Astrocyte (in vitro differentiated cells and primary cell): ENCODE results near the gene CMTM4. TPM values are rescaled to one million over a fixed set of nuclear protein-coding genes. Genes with fewer than 3 reads are reported as not detected.

Experiments
- DNase-seq: peaks from one replicate; pipeline ENCODE4 v3.0.0-alpha.2; 2010; ENCODE audit warnings: low read depth
- FAIRE-seq: peaks from 2 replicates; lab custom pipeline; 2011; peaks lifted over from hg19 to GRCh38; lab: Jason Lieb, UNC
- H2AFZ ChIP-seq: 2 replicates; pipeline ENCODE4 v1.6.0; 2012; ENCODE audit warnings: low read depth, low read length, inconsistent platforms
- H3K27ac ChIP-seq: 2 replicates; pipeline ENCODE4 v1.5.1; 2011; ENCODE audit warnings: low read depth, low read length, inconsistent platforms
- H3K27me3 ChIP-seq: 2 replicates; pipeline ENCODE4 v1.6.0; 2011; ENCODE audit warnings: low read length, inconsistent platforms; ENCODE audit not compliant: insufficient read depth
- H3K36me3 ChIP-seq: 2 replicates; pipeline ENCODE4 v1.5.1; 2011; ENCODE audit warnings: low read length, inconsistent platforms; ENCODE audit not compliant: insufficient read depth
- H3K4me1 ChIP-seq: 2 replicates; pipeline ENCODE4 v1.5.1; 2011; ENCODE audit warnings: low read length, inconsistent platforms; ENCODE audit not compliant: insufficient read depth
- H3K4me2 ChIP-seq: 2 replicates; pipeline ENCODE4 v1.6.0; 2012; ENCODE audit warnings: low read length, inconsistent platforms
- H3K4me3 ChIP-seq: 2 replicates; pipeline ENCODE4 v1.5.1; 2011; ENCODE audit warnings: low read depth, mild to moderate bottlenecking, low read length, inconsistent platforms; ENCODE audit not compliant: insufficient read depth
- H3K79me2 ChIP-seq: 2 replicates; pipeline ENCODE4 v1.6.0; 2012; ENCODE audit warnings: mild to moderate bottlenecking, low read length, inconsistent platforms; ENCODE audit not compliant: insufficient read depth
- H3K9ac ChIP-seq: 2 replicates; pipeline ENCODE4 v1.6.0; 2012; ENCODE audit warnings: mild to moderate bottlenecking, low read length, inconsistent platforms
- H3K9me3 ChIP-seq: 2 replicates; pipeline ENCODE4 v1.5.1; 2012; ENCODE audit warnings: low read depth, mild to moderate bottlenecking, low read length, inconsistent platforms; ENCODE audit not compliant: insufficient read depth
- H4K20me1 ChIP-seq: 2 replicates; pipeline ENCODE4 v1.6.0; 2012; ENCODE audit warnings: low read length, inconsistent platforms; ENCODE audit not compliant: insufficient read depth
- H3K27ac Mint-ChIP-seq: one replicate; pipeline ENCODE4 v1.8.0; 2021; ENCODE audit warnings: mild to moderate bottlenecking, mixed read lengths; ENCODE audit not compliant: unreplicated experiment
- H3K27me3 Mint-ChIP-seq: one replicate; pipeline ENCODE4 v1.8.0; 2021; ENCODE audit warnings: low read depth, mixed read lengths; ENCODE audit not compliant: unreplicated experiment
- H3K36me3 Mint-ChIP-seq: one replicate; pipeline ENCODE4 v1.8.0; 2021; ENCODE audit warnings: low read depth, mixed read lengths; ENCODE audit not compliant: unreplicated experiment
- H3K4me1 Mint-ChIP-seq: one replicate; pipeline ENCODE4 v1.8.0; 2021; ENCODE audit warnings: low read depth, mixed read lengths; ENCODE audit not compliant: unreplicated experiment
- H3K4me3 Mint-ChIP-seq: one replicate; pipeline ENCODE4 v1.8.0; 2021; ENCODE audit warnings: mild to moderate bottlenecking, moderate library complexity, mixed read lengths; ENCODE audit not compliant: unreplicated experiment
- H3K9me3 Mint-ChIP-seq: one replicate; pipeline ENCODE4 v1.8.0; 2021; ENCODE audit warnings: mild to moderate bottlenecking, mixed read lengths; ENCODE audit not compliant: unreplicated experiment
- EZH2 ChIP-seq: IDR thresholded peaks from 2 replicates; pipeline ENCODE4 v1.6.1; 2012; ENCODE audit warnings: mild to moderate bottlenecking, low read length, inconsistent platforms; ENCODE audit not compliant: insufficient read depth
- total RNA-seq: library from RNA; stranded (reverse); gene quantifications from 2 replicates; pipeline ENCODE4 v1.2.1, GENCODE V29; 2021
- TF ChIP-seq, protein P1 (sequence below): IDR thresholded peaks from 2 replicates; pipeline ENCODE4 v1.5.1; 2011; ENCODE audit warnings: low read depth, mild to moderate bottlenecking, inconsistent platforms, low read length, moderate library complexity; ENCODE audit not compliant: insufficient read depth

The CMTM4 gene
- total RNA-seq, 1 donor from 2014 or later: 20.9 TPM

DNA sequence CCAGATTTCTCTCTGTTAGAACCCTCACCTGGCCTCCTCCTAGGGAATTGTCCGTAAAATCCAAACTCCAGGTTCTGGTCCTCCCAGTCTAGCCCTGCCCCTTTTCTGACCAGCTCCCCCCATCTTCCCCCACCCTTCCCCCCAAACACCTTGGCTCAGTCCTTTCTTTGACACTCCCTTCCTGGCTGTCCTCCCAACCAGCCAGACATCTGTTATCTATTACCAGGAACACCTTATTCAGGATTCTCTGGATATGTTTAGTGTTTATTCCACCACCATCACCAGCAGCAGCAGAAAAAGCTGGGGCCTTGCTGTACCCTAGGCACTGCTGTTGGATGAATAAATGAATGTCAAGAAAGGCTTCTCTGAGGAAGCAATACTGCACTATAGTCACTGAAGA, 96.1 kb downstream of the CMTM4 start:
- Histone ChIP-seq H3K9ac (no peak overlapping the region), H3K27me3 (no peaks in the 10 kb centered on the region), H3K4me2 (no peak overlapping the region), H2AFZ (no peak overlapping the region), H3K9me3 (peaks cover 4% of the 10 kb centered on the region), H3K79me2 (peaks cover 7% of the 10 kb centered on the region), H3K4me3 (no peak overlapping the region), H4K20me1 (peaks cover under 1% of the 10 kb centered on the region), H3K27ac (no peak overlapping the region), H3K4me1 (peaks cover 9% of the 10 kb centered on the region), H3K36me3 (no peaks in the 10 kb centered on the region)
- no peak for DNase-seq
- FAIRE-seq: no peak
- TF ChIP-seq, protein P1, sequence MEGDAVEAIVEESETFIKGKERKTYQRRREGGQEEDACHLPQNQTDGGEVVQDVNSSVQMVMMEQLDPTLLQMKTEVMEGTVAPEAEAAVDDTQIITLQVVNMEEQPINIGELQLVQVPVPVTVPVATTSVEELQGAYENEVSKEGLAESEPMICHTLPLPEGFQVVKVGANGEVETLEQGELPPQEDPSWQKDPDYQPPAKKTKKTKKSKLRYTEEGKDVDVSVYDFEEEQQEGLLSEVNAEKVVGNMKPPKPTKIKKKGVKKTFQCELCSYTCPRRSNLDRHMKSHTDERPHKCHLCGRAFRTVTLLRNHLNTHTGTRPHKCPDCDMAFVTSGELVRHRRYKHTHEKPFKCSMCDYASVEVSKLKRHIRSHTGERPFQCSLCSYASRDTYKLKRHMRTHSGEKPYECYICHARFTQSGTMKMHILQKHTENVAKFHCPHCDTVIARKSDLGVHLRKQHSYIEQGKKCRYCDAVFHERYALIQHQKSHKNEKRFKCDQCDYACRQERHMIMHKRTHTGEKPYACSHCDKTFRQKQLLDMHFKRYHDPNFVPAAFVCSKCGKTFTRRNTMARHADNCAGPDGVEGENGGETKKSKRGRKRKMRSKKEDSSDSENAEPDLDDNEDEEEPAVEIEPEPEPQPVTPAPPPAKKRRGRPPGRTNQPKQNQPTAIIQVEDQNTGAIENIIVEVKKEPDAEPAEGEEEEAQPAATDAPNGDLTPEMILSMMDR: no peak
- no peak for TF ChIP-seq EZH2
- Mint-ChIP-seq H3K4me1 (peaks cover 5% of the 10 kb centered on the region), H3K4me3 (no peak overlapping the region), H3K9me3 (no peaks in the 10 kb centered on the region), H3K36me3 (no peaks in the 10 kb centered on the region), H3K27me3 (peaks cover 12% of the 10 kb centered on the region), H3K27ac (no peak overlapping the region)

DNA sequence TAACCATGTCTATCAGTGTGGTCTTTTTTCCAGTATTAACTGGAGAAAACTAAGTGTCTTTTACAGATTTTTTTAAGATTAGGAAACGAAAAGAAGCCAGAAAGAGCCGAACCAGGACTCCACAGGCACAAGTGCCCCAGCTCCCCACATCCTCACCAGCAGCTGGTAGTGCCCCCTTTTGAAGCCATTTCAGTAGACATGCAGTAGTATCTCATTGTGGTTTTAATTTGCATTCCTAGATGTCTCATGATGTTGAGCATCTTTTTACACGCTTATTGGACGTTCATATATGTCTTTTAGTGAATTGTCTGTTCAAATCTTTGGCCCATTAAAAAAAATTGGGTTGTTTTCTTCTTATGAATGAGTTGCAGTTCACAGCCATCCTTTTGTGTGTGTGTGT, 96.8 kb downstream of the CMTM4 start:
- no peaks in the 10 kb centered on the region for H3K79me2 ChIP-seq
- no peak overlapping the region for H3K27ac ChIP-seq
- no peak overlapping the region for H3K9ac ChIP-seq
- no peak overlapping the region for H3K4me2 ChIP-seq
- Mint-ChIP-seq H3K9me3 (no peaks in the 10 kb centered on the region), H3K27me3 (peaks cover 15% of the 10 kb centered on the region), H3K4me3 (no peak overlapping the region), H3K36me3 (no peaks in the 10 kb centered on the region), H3K27ac (no peak overlapping the region), H3K4me1 (peaks cover 5% of the 10 kb centered on the region)
- peaks cover 9% of the 10 kb centered on the region for H3K4me1 ChIP-seq
- H3K27me3 ChIP-seq: no peaks in the 10 kb centered on the region
- TF ChIP-seq, protein P1: no peak
- TF ChIP-seq EZH2: no peak
- no peak overlapping the region for H2AFZ ChIP-seq
- H4K20me1 ChIP-seq: no peaks in the 10 kb centered on the region
- DNase-seq: no peak
- H3K9me3 ChIP-seq: peaks cover 4% of the 10 kb centered on the region
- H3K36me3 ChIP-seq: no peaks in the 10 kb centered on the region
- no peak overlapping the region for H3K4me3 ChIP-seq
- no peak for FAIRE-seq

DNA sequence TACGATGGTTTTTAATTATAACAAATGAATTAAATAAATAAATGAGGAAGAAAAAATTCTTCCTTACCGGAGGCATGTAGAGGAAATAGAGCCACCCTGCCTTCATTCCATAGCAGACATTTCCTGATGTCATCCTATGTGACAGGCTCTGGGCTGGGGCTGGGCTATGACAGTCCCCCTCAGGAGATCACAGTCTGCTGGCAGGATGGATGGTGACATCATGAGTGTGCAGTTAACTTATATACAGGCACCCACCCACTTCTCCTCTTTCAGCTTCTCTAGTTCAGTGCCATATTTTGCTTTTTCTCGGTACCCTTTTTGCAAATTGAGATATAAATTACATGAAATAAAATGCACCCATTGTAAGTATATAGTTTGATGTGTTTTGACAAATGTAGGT, 98.4 kb downstream of the CMTM4 start:
- no peaks in the 10 kb centered on the region for H3K4me1 Mint-ChIP-seq
- FAIRE-seq: no peak

More for the DNA sequence above, 98.4 kb downstream of the CMTM4 start:
- peaks cover 18% of the 10 kb centered on the region for H3K27me3 Mint-ChIP-seq
- Histone ChIP-seq H3K4me2 (no peak overlapping the region), H3K27ac (no peak overlapping the region), H3K4me1 (no peaks in the 10 kb centered on the region), H3K4me3 (no peak overlapping the region), H3K9ac (no peak overlapping the region), H3K79me2 (no peaks in the 10 kb centered on the region), H3K36me3 (no peaks in the 10 kb centered on the region), H2AFZ (no peak overlapping the region), H3K27me3 (no peaks in the 10 kb centered on the region), H3K9me3 (peaks cover 4% of the 10 kb centered on the region), H4K20me1 (no peaks in the 10 kb centered on the region)
- H3K27ac Mint-ChIP-seq: no peak overlapping the region
- DNase-seq: no peak
- no peaks in the 10 kb centered on the region for H3K9me3 Mint-ChIP-seq
- no peak overlapping the region for H3K4me3 Mint-ChIP-seq
- peaks cover 2% of the 10 kb centered on the region for H3K36me3 Mint-ChIP-seq
- TF ChIP-seq EZH2: no peak
- TF ChIP-seq, protein P1: no peak
